KOPT-K1 (cell line): ENCODE results near the gene ATP9B.

Source experiments
- H3K27ac ChIP-seq: fragments of 200-600 bp; sonication (generic); 2 replicates; pipeline ENCODE4 v1.5.1; 2016; ENCODE audit warnings: antibody characterized with exemption, mild to moderate bottlenecking, low read depth, low read length; ENCODE audit not compliant: poor library complexity, severe bottlenecking
- H3K36me3 ChIP-seq: fragments of 200-600 bp; sonication (generic); 2 replicates; pipeline ENCODE4 v1.5.1; 2017; ENCODE audit warnings: antibody characterized with exemption, mild to moderate bottlenecking, low read length, moderate library complexity; ENCODE audit not compliant: insufficient read depth
- H3K9me3 ChIP-seq: fragments of 200-600 bp; sonication (generic); 2 replicates; pipeline ENCODE4 v1.5.1; 2017; ENCODE audit warnings: antibody characterized with exemption, low read length, mild to moderate bottlenecking; ENCODE audit not compliant: insufficient read depth, poor library complexity, severe bottlenecking

Gene ATP9B

DNA sequence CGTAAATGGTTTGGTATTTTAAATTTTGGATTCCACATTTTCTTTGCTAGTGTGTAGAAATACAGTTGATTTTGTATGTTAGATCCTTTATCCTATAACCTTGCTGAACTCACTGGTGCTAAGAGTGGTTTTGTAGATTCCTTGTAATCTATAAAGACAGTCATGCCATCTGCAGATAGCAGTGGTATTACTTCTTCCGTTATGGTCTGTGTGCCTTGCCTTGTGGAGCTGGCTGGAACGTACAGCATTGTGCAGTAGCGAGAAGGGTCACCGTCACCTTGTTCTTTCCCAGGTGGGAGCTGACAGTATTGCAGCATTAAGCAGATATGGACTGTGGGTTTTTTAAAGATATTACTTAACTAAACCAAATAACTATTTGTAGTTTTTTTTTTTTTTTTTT, 33.7 kb downstream of the ATP9B start:
- Histone ChIP-seq H3K9me3 (peaks cover 17% of the 10 kb centered on the region), H3K36me3 (peaks cover 26% of the 10 kb centered on the region), H3K27ac (no peak overlapping the region)

- Histone ChIP-seq H3K9me3 (peaks cover 9% of the 10 kb centered on the region), H3K27ac (no peak overlapping the region), H3K36me3 (peaks cover 20% of the 10 kb centered on the region)
Measured at GRCh38 chr18:79104137-79104536, 34.9 kb downstream of the ATP9B start.

DNA sequence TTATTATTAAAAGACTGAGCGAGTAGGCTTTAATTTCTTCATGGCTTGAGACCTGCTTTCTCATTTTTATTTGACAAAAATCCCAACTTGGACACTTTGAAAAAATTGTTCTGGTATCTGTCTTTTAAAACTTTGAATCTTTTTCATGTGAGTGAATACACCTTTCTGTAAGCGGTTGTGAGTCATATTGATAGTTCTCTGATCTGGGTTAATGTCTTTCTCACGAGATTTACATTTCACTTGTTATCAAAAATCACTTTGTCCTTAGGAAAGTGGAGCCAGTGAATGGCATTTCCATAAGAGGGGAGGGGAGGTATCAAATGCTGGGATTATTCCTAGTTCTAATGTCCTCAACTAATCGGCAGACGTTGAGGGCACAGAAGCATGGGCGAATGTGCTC, 36.3 kb downstream of the ATP9B start:
- peaks cover 14% of the 10 kb centered on the region for H3K36me3 ChIP-seq
- H3K27ac ChIP-seq, result no peak overlapping the region
- H3K9me3 ChIP-seq, result peaks cover 5% of the 10 kb centered on the region

DNA sequence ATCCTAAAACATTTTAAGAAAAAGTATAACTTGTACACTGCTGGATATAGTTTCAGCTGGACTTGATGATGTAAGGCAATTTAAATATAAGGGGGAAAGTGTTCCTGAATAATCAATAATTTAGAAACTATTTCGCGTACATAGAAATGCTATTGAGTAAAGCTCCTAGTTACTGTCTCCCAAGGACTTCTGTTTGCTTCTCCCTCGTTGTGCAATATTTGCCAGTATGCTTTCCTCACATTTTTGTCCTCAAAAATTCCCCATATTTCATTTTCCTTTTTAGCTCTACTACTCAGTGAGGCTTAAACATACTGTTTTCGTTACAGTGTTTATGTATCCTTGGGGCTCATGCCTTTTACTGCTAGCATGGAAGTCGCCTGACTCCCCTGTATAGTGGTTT, 36.9 kb downstream of the ATP9B start:
- Histone ChIP-seq H3K9me3 (no peaks in the 10 kb centered on the region), H3K27ac (no peak overlapping the region), H3K36me3 (peaks cover 9% of the 10 kb centered on the region; the same call in 1 of the 2 replicates)

DNA sequence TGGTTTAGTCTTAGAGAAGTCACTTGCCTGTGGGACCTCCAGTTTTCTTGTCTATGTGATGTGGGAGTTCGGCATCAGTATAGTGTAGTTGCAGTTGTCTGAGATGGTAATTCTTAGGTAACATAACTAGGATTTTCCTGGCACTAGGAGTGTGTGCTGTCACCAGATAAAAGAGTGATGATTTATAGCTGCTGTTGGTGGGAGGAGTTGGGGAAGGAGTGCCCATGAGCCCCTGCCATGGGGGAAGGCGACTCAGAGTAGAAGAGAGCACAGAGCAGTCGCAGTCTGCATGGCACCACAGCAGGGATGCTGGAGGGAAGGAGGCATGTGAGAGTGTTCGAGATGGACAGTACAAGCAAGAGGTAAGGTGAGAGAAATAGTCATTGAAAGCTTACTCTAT, 38.7 kb downstream of the ATP9B start:
- Histone ChIP-seq H3K27ac (no peak overlapping the region), H3K36me3 (0 out of 2 replicates have a peak, but pooled peaks cover 4% of the 10 kb centered on the region), H3K9me3 (no peaks in the 10 kb centered on the region)

DNA sequence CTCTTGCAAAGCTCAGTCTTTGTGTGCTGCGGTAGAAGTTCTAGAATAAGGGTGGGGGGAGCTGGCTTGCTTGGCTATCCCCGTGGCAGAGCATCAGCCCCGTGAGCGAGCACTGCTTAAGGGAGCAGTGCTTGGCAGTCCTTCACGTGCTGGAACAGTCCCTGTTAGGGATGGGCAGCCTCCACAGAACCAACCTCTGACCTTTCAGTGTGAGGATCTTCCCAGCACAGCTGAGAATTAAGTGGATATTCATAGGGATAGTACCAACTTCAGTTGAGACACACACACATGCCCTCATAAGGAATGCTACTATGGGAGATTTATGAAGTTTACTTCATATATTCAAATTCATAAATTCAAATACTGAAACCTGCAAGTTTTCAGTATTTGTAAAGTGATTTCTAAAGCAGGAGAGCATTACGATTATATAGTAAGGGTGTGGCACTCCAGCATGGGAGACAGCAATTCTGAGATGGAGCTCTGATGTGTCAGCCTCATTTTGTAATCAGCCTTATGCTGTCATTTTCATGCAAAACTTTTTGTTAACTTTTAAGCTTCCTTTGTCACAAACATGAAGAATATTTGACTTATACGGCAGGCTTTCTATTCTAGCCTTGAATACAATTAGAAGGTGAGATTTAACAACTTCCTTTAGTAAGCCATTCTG, 39.5 kb downstream of the ATP9B start:
- Histone ChIP-seq H3K36me3 (peaks cover 7% of the 10 kb centered on the region), H3K9me3 (no peaks in the 10 kb centered on the region), H3K27ac (no peak overlapping the region)

GRCh38 chr18:79111483-79111882, 42.3 kb downstream of the ATP9B start:
- no peaks in the 10 kb centered on the region for H3K9me3 ChIP-seq
- H3K36me3 ChIP-seq, result peaks cover 16% of the 10 kb centered on the region

DNA sequence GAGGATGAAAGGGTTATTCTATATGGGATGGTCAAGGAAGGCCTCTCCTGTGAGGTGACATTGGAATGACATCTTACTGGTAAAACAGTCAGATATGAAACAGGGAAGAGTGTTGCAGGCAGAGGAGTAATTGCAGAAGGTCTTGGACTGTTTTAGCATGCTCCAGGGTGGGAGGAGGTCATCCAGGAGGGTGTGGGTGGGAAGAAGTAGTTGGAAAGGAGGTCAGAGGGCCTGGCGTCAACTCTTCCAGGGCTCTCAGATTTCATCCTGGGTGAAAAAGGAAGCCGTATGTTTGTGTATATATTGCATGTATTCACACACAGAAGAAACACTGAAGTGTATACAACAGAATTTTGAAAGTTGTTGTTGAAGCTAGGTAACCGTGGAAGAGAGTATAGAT, 48.2 kb downstream of the ATP9B start:
- Histone ChIP-seq H3K27ac (no peak overlapping the region), H3K9me3 (no peaks in the 10 kb centered on the region), H3K36me3 (peaks cover 31% of the 10 kb centered on the region)

More at GRCh38 chr18:79111483-79111882, 42.3 kb downstream of the ATP9B start:
- no peak overlapping the region for H3K27ac ChIP-seq

- Histone ChIP-seq H3K9me3 (no peaks in the 10 kb centered on the region), H3K27ac (no peak overlapping the region), H3K36me3 (peaks cover 34% of the 10 kb centered on the region)
Measured at GRCh38 chr18:79117788-79118187, 48.6 kb downstream of the ATP9B start.

- no peaks in the 10 kb centered on the region for H3K9me3 ChIP-seq
- no peak overlapping the region for H3K27ac ChIP-seq
- H3K36me3 ChIP-seq, result peaks cover 32% of the 10 kb centered on the region
Measured at GRCh38 chr18:79118797-79119196, 49.6 kb downstream of the ATP9B start.

GRCh38 chr18:79121746-79122474, 52.7 kb downstream of the ATP9B start:
- H3K27ac ChIP-seq, result no peak overlapping the region
- H3K36me3 ChIP-seq, result peaks cover 21% of the 10 kb centered on the region
- no peaks in the 10 kb centered on the region for H3K9me3 ChIP-seq

- H3K36me3 ChIP-seq, result peaks cover 25% of the 10 kb centered on the region
- H3K27ac ChIP-seq, result no peak overlapping the region
- H3K9me3 ChIP-seq, result no peaks in the 10 kb centered on the region
Measured at GRCh38 chr18:79123948-79124347, 54.8 kb downstream of the ATP9B start.

- peaks cover 30% of the 10 kb centered on the region; the same call in 1 of the 2 replicates for H3K36me3 ChIP-seq
- H3K9me3 ChIP-seq, result no peaks in the 10 kb centered on the region
- no peak overlapping the region for H3K27ac ChIP-seq
Measured at GRCh38 chr18:79129120-79129519, 59.9 kb downstream of the ATP9B start.

DNA sequence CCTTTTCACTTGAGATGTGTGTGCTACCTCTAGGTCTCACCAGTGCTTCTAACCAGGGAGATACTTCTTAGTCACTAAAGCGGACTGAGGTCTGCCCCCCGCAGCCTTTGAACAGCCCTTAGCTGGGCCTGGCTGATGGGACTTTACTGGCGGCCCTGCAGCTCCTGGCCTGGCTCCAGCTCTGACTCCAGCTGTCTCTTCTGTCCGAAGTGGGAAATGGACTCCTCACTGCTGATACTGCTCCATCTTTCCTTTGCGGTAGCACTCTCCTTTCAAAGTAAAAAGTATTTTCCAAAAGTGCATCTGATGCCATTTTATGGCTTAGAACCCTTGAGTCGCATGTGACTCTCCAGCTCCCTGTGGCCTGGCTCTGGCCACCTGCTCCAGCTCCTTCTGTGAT, 64.5 kb downstream of the ATP9B start:
- H3K36me3 ChIP-seq, result peaks cover 32% of the 10 kb centered on the region; the same call in 1 of the 2 replicates
- no peak overlapping the region for H3K27ac ChIP-seq
- no peaks in the 10 kb centered on the region for H3K9me3 ChIP-seq

- H3K36me3 ChIP-seq, result peaks cover 20% of the 10 kb centered on the region; the same call in 1 of the 2 replicates
- H3K9me3 ChIP-seq, result no peaks in the 10 kb centered on the region
- no peak overlapping the region for H3K27ac ChIP-seq
Measured at GRCh38 chr18:79135924-79136323, 66.7 kb downstream of the ATP9B start.

DNA sequence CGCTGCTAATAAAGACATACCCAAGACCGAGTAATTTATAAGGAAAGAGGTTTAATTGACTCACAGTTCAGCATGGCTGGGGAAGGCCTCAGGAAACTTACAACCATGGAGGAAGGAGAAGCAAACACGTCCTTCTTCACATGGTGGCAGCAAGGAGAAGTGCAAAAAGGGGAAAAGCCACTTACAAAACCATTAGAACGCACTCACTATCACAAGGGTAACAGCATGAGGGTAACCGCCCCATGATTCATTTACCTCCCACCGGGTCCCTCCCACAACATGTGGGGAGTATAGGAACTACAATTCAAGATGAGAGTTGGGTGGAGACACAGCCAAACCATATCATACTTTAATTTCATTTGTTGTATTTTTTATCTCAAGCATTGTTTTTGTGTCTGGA, 67.5 kb downstream of the ATP9B start:
- H3K27ac ChIP-seq, result no peak overlapping the region
- H3K36me3 ChIP-seq, result peaks cover 20% of the 10 kb centered on the region; the same call in 1 of the 2 replicates
- no peaks in the 10 kb centered on the region for H3K9me3 ChIP-seq
